ENCODE results near the gene GPALPP1. TPM values are rescaled to one million over a fixed set of nuclear protein-coding genes. Genes with fewer than 3 reads are reported as not detected.
A peak's percentile ranks its signal among the peaks of the same experiment; 100 is the strongest.

Gene GPALPP1
- total RNA-seq, 2 donors from 2014 or later = 16.2 to 25.2 TPM

- no peaks in the 10 kb centered on the region for H3K36me3 ChIP-seq (replicated peaks in 1 of 2; ENCODE audit: insufficient read depth in 1 of 2, low read depth in 2 of 2)
- no peak for TF ChIP-seq CTCF (IDR thresholded peaks at IDR 0.05)
- TF ChIP-seq POLR2A (IDR thresholded peaks at IDR 0.05) = no peak
- 86 to 88% methylated on average over 3 of the region's 3 CpGs for WGBS, 2 donors
- H3K9me3 ChIP-seq = no peaks in the 10 kb centered on the region
- H3K27me3 ChIP-seq = no peaks in the 10 kb centered on the region
- no peaks in the 10 kb centered on the region for H3K4me1 ChIP-seq
- H3K27ac ChIP-seq = no peak overlapping the region
- ATAC-seq = no peak
- no peak overlapping the region for H3K4me3 ChIP-seq
- DNase-seq = no peak
- intact Hi-C loops (cut with DNase I) = loop anchor here (10.0 kb wide), 1 partner anchor 234 kb away; no protein-coding TSS in a partner anchor
Measured at GRCh38 chr13:45040622-45041021, 51.3 kb downstream of the GPALPP1 start.

- peaks cover 5% of the 10 kb centered on the region for H3K4me1 ChIP-seq
- ATAC-seq (no peak), DNase-seq (no peak)
- no peak overlapping the region for H3K4me3 ChIP-seq
- no peaks in the 10 kb centered on the region for H3K27me3 ChIP-seq
- intact Hi-C loops (cut with DNase I) = loop anchor here (10.0 kb wide), 1 partner anchor 232 kb away; no protein-coding TSS in a partner anchor
- TF ChIP-seq CTCF (IDR thresholded peaks at IDR 0.05) (no peak), POLR2A (IDR thresholded peaks at IDR 0.05) (no peak)
- no peak overlapping the region for H3K27ac ChIP-seq
- 59 to 69% methylated on average over 3 of the region's 3 CpGs for WGBS, 2 donors
- no peaks in the 10 kb centered on the region for H3K36me3 ChIP-seq (replicated peaks in 1 of 2; ENCODE audit: insufficient read depth in 1 of 2, low read depth in 2 of 2)
- no peaks in the 10 kb centered on the region for H3K9me3 ChIP-seq
Measured at GRCh38 chr13:45042539-45042938, 53.2 kb downstream of the GPALPP1 start.

- Histone ChIP-seq H3K36me3 (replicated peaks in 1 of 2; ENCODE audit: insufficient read depth in 1 of 2, low read depth in 2 of 2) (no peaks in the 10 kb centered on the region), H3K4me3 (no peak overlapping the region), H3K9me3 (no peaks in the 10 kb centered on the region), H3K4me1 (peaks cover 7% of the 10 kb centered on the region), H3K27me3 (no peaks in the 10 kb centered on the region), H3K27ac (no peak overlapping the region)
- TF ChIP-seq POLR2A (IDR thresholded peaks at IDR 0.05) = no peak
- TF ChIP-seq CTCF (IDR thresholded peaks at IDR 0.05) = no peak
- 64 to 65% methylated on average over 4 of the region's 4 CpGs for WGBS, 2 donors
- DNase-seq (no peak), ATAC-seq (no peak)
- intact Hi-C loops (cut with DNase I) = loop anchor here (10.0 kb wide), 1 partner anchor 228 kb away; no protein-coding TSS in a partner anchor
Measured at GRCh38 chr13:45046445-45046844, 57.1 kb downstream of the GPALPP1 start.

GRCh38 chr13:45047394-45048310 is 58.3 kb downstream of the GPALPP1 start:
- ATAC-seq (peak; percentile 93), DNase-seq (peak; percentile 79 to 83 (median 81))
- H3K27me3 ChIP-seq = no peaks in the 10 kb centered on the region
- intact Hi-C loops (cut with DNase I) = loop anchor here (10.0 kb wide), 1 partner anchor 227 kb away; no protein-coding TSS in a partner anchor
- no peak overlapping the region for H3K4me3 ChIP-seq
- H3K36me3 ChIP-seq (replicated peaks in 1 of 2; ENCODE audit: insufficient read depth in 1 of 2, low read depth in 2 of 2) = no peaks in the 10 kb centered on the region
- no peaks in the 10 kb centered on the region for H3K9me3 ChIP-seq
- peaks cover 7% of the 10 kb centered on the region for H3K4me1 ChIP-seq
- 13 to 16% methylated on average over 10 of the region's 10 CpGs for WGBS, 2 donors
- TF ChIP-seq CTCF (IDR thresholded peaks at IDR 0.05) = peak; percentile 79 to 95 (median 93)
- no peak for TF ChIP-seq POLR2A (IDR thresholded peaks at IDR 0.05)
- H3K27ac ChIP-seq = no peak overlapping the region
